Activated CD4-positive, CD25-positive, alpha-beta regulatory T cell treated with anti-CD3 and anti-CD28 coated beads, Interleukin-2, amount 50 U/mL, for 16 hours (primary cell): ENCODE results near the gene VSIR.

Experiments
- DNase-seq: peaks from one replicate; pipeline ENCODE4 v3.0.0-alpha.2; 2020; ENCODE audit warnings: low read depth, low spot score

Gene VSIR

GRCh38 chr10:71773221-71773971 lies at the start of gene VSIR:
Gene VSIR, minus strand, starts transcription at chr10:71773520. Its CDS starts 81 bp downstream, at chr10:71773439.
- DNase-seq: peak; percentile 91

- DNase-seq: no peak
Observed at GRCh38 chr10:71821909-71822763, 48.8 kb upstream of the VSIR start.

- DNase-seq: no peak
Observed at GRCh38 chr10:71820966-71821365, 47.6 kb upstream of the VSIR start.

GRCh38 chr10:71819985-71820384 lies 46.7 kb upstream of the VSIR start:
- no peak for DNase-seq

GRCh38 chr10:71819441-71819861 lies 46.1 kb upstream of the VSIR start:
- no peak for DNase-seq

- no peak for DNase-seq
Observed at GRCh38 chr10:71818674-71819260, 45.4 kb upstream of the VSIR start.

- DNase-seq: no peak
Observed at GRCh38 chr10:71817831-71818655, 44.7 kb upstream of the VSIR start.

- no peak for DNase-seq
Observed at GRCh38 chr10:71816936-71817618, 43.8 kb upstream of the VSIR start.

GRCh38 chr10:71816421-71816851 lies 43.1 kb upstream of the VSIR start:
- DNase-seq: no peak

- no peak for DNase-seq
Observed at GRCh38 chr10:71815515-71816130, 42.3 kb upstream of the VSIR start.

GRCh38 chr10:71814922-71815411 lies 41.6 kb upstream of the VSIR start:
- DNase-seq: no peak

- DNase-seq: no peak
Observed at GRCh38 chr10:71812913-71813590, 39.7 kb upstream of the VSIR start.

- peak; percentile 61 for DNase-seq
Observed at GRCh38 chr10:71812016-71812912, 38.9 kb upstream of the VSIR start.

GRCh38 chr10:71811351-71811750 lies 38.0 kb upstream of the VSIR start:
- no peak for DNase-seq

- DNase-seq: no peak
Observed at GRCh38 chr10:71810048-71810750, 36.9 kb upstream of the VSIR start.

- no peak for DNase-seq
Observed at GRCh38 chr10:71809628-71810027, 36.3 kb upstream of the VSIR start.

- DNase-seq: no peak
Observed at GRCh38 chr10:71807557-71808510, 34.5 kb upstream of the VSIR start.
